Esophagus muscularis mucosa (tissue), 4 donors: ENCODE results near the gene PELI2.

ENCODE experiments used
- EP300 ChIP-seq: sonication (generic); formaldehyde crosslinking; IDR thresholded peaks from one replicate; pipeline ENCODE4 v1.6.1; 2017; ENCODE audit warnings: antibody characterized with exemption
- POLR2A ChIP-seq: fragments of 450-650 bp; IDR thresholded peaks from one replicate; pipeline ENCODE4 v1.6.1; 2017; ENCODE audit warnings: antibody characterized with exemption, moderate library complexity, mild to moderate bottlenecking, low read depth
- POLR2AphosphoS5 ChIP-seq, 2 donors: sonication (generic); formaldehyde crosslinking; IDR thresholded peaks; one replicate each; pipeline ENCODE4 v1.6.1; 2017; ENCODE audit warnings: antibody characterized with exemption in 2 of 2
- TF ChIP-seq, protein P1 (sequence below), 3 experiments: fragments of 200-600 bp in 2 of 3; fragments of 450-650 bp in 1 of 3; sonication (generic) in 2 of 3; IDR thresholded peaks; one replicate each; pipeline ENCODE4 v1.5.1; 2017 to 2019; ENCODE audit warnings: antibody characterized with exemption in 3 of 3, mild to moderate bottlenecking in 2 of 3, moderate library complexity in 1 of 3

DNA sequence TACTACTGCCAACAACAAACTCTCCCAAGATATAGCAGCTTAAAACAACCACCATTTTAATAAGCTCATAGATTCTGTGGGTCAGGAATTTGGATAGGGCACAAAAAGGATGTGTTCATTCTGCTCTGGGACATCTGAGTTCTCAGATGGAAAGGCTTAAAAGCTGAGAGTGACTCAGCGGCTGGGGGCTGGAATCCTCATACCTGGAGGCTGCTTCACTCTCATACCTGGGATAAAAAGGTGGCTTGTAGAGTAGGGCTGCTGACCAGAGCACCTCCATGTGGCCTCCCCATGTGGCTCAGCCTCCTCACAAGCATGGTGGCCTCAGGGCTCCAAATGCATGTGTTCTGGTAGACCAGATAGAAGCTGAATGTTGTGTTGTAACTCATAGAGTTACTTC lies 20.2 kb upstream of the PELI2 start:
- TF ChIP-seq, protein P1, sequence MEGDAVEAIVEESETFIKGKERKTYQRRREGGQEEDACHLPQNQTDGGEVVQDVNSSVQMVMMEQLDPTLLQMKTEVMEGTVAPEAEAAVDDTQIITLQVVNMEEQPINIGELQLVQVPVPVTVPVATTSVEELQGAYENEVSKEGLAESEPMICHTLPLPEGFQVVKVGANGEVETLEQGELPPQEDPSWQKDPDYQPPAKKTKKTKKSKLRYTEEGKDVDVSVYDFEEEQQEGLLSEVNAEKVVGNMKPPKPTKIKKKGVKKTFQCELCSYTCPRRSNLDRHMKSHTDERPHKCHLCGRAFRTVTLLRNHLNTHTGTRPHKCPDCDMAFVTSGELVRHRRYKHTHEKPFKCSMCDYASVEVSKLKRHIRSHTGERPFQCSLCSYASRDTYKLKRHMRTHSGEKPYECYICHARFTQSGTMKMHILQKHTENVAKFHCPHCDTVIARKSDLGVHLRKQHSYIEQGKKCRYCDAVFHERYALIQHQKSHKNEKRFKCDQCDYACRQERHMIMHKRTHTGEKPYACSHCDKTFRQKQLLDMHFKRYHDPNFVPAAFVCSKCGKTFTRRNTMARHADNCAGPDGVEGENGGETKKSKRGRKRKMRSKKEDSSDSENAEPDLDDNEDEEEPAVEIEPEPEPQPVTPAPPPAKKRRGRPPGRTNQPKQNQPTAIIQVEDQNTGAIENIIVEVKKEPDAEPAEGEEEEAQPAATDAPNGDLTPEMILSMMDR (IDR thresholded peaks at IDR 0.05): no peak
- TF ChIP-seq POLR2AphosphoS5 (IDR thresholded peaks at IDR 0.05) (no peak), POLR2A (no peak), EP300 (no peak)
